HG03520 (cell line): ENCODE results near the gene GIGYF1.
"Not testable (repeated sequence)": the region's sequence is repeated elsewhere in the genome, so short reads cannot be mapped to it uniquely, and the experiment has no call there.

Experiments used
- ATAC-seq: cut with Tn5 transposase; IDR thresholded peaks from one replicate; pipeline ENCODE4 v1.9.1; 2021; ENCODE audit warnings: mild to moderate bottlenecking, moderate library complexity; ENCODE audit not compliant: unreplicated experiment

Gene GIGYF1

GRCh38 chr7:100694098-100694745 is at the start of gene GIGYF1:
TSS of gene GIGYF1 (minus strand) at chr7:100694250. CDS start at chr7:100688238, 6,012 bp downstream.
- peak; percentile 39 for ATAC-seq

GRCh38 chr7:100739934-100740333 is 45.9 kb upstream of the GIGYF1 start:
- no peak for ATAC-seq

DNA sequence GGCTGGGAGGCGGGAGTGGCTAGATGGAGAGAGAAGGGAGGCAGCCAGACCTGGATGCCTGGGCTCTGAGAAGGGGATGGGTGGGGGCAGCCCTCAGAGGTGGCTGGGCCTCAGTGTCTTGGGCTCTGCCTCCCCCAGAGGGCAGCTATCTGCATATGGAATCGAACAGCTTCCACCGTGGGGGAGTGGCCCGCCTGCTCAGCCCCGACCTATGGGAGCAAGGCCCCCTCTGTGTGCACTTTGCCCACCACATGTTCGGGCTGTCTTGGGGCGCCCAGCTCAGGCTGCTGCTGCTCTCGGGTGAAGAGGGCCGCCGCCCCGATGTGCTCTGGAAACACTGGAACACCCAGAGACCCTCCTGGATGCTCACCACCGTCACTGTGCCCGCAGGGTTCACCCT is 42.6 kb upstream of the GIGYF1 start:
- no peak for ATAC-seq

- ATAC-seq, result no peak
These were observed 41.7 kb upstream of the GIGYF1 start for GRCh38 chr7:100735730-100736129.

GRCh38 chr7:100731937-100732636 is 38.0 kb upstream of the GIGYF1 start:
- no peak for ATAC-seq

DNA sequence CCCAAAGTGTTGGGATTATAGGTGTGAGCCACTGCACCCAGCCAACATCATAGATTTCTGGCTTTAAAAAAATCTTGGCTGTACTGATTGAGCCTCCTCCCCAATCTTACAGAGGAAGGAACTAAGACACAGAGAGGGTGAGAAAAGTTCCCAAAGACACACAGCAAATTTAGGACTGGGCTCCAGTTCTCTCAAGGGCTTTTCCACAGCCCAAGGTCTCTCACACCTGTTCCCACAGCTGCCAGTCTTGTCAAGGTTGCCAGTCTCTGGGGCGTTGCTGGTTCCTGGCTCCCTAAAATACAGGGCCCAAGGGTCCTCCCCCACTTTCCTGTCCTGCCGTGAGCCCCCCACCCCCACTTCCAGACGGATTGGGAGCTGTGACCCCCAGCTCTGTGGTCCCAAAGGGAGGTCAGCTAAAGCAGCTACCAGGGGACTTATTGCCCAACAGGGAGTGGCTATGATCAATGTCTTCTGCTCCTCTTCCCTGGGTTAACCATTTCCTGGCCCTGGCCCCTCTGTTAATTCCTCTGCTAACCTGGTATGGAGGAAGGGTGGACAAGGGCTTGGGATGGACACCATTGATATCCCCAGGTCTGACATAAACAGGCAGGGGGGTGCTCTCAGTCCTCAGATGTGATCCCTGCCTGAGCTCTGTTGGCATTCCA is 36.2 kb upstream of the GIGYF1 start:
- no peak for ATAC-seq

DNA sequence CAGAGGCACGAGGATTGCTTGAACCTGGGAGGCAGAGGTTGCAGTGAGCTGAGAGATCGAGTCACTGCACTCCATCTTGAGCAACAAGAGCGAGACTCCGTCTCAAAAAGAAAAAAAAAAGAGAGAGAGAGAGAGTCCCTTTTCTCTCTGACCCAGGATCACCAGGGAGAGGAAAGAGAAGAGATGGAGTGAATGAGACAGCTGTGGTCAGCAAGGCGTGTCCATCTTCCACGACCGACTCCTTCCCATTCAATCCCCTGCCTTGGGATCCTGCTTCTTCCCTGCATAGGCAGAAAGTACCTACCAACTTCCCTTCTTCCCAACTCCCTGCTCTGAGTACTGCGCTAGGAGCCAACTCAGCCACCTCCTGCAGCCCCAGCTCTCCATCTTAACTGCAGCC is 34.1 kb upstream of the GIGYF1 start:
- no peak for ATAC-seq

DNA sequence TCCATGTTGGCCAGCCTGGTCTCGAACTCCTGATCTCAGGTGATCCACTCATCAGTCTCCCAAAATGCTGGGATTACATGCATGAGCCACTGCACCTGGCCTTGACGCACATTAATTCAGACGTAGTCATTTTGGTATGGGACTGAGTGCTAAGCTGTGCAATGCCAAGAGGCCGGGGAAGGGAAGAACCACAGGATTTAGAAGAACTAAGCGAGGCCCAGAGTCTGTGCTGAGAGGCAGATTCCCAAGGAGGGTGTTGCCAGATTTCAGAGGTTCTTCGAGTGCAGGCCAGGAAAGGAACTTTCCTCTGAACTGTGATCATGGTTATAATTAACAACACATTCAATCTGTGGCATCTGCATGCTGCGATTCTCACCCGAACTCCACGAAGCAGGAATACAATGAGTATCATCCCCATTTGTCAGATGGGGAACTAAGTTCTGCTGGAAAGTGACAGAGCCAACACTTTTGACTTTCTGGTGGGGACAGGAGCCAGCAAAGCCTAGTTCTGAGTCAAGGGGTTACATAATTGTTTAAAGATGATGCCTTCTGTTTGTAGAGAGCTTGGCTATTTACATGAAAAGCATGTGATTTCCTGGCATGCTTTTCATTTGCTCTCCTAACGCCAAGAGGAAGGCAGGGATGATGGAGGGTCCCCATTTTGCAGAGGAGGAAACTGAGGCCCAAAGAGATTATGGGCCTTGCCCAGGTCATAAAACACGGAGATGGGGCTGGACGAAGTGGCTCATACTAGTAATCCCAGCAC is 33.1 kb upstream of the GIGYF1 start:
- no peak for ATAC-seq

- not testable (repeated sequence) for ATAC-seq
These were observed 30.3 kb upstream of the GIGYF1 start for GRCh38 chr7:100724364-100724763.

GRCh38 chr7:100723732-100724275 is 29.8 kb upstream of the GIGYF1 start:
- ATAC-seq, result no peak

DNA sequence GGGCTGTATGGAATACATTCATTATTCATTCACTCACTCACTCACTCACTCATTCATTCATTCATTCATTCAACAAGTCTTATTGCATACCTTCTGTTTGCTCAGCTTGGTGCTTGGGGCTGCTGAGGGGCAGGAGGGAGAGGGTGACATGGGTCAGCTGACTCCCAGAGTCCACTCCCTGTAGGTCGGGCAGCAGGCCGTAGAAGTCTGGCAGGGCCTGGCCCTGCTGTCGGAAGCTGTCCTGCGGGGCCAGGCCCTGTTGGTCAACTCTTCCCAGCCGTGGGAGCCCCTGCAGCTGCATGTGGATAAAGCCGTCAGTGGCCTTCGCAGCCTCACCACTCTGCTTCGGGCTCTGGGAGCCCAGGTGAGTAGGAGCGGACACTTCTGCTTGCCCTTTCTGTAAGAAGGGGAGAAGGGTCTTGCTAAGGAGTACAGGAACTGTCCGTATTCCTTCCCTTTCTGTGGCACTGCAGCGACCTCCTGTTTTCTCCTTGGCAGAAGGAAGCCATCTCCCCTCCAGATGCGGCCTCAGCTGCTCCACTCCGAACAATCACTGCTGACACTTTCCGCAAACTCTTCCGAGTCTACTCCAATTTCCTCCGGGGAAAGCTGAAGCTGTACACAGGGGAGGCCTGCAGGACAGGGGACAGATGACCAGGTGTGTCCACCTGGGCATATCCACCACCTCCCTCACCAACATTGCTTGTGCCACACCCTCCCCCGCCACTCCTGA is 28.6 kb upstream of the GIGYF1 start:
- no peak for ATAC-seq

- ATAC-seq, result no peak
These were observed 27.4 kb upstream of the GIGYF1 start for GRCh38 chr7:100721505-100721812.

DNA sequence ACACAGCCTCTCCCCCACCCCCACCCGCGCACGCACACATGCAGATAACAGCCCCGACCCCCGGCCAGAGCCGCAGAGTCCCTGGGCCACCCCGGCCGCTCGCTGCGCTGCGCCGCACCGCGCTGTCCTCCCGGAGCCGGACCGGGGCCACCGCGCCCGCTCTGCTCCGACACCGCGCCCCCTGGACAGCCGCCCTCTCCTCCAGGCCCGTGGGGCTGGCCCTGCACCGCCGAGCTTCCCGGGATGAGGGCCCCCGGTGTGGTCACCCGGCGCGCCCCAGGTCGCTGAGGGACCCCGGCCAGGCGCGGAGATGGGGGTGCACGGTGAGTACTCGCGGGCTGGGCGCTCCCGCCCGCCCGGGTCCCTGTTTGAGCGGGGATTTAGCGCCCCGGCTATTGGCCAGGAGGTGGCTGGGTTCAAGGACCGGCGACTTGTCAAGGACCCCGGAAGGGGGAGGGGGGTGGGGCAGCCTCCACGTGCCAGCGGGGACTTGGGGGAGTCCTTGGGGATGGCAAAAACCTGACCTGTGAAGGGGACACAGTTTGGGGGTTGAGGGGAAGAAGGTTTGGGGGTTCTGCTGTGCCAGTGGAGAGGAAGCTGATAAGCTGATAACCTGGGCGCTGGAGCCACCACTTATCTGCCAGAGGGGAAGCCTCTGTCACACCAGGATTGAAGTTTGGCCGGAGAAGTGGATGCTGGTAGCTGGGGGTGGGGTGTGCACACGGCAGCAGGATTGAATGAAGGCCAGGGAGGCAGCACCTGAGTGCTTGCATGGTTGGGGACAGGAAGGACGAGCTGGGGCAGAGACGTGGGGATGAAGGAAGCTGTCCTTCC is 26.8 kb upstream of the GIGYF1 start:
- ATAC-seq, result no peak

GRCh38 chr7:100720279-100720670 is 26.2 kb upstream of the GIGYF1 start, which contains the start of gene EPO:
TSS of gene EPO (plus strand) at chr7:100720468. CDS start at chr7:100720981, 513 bp downstream.
- no peak for ATAC-seq

DNA sequence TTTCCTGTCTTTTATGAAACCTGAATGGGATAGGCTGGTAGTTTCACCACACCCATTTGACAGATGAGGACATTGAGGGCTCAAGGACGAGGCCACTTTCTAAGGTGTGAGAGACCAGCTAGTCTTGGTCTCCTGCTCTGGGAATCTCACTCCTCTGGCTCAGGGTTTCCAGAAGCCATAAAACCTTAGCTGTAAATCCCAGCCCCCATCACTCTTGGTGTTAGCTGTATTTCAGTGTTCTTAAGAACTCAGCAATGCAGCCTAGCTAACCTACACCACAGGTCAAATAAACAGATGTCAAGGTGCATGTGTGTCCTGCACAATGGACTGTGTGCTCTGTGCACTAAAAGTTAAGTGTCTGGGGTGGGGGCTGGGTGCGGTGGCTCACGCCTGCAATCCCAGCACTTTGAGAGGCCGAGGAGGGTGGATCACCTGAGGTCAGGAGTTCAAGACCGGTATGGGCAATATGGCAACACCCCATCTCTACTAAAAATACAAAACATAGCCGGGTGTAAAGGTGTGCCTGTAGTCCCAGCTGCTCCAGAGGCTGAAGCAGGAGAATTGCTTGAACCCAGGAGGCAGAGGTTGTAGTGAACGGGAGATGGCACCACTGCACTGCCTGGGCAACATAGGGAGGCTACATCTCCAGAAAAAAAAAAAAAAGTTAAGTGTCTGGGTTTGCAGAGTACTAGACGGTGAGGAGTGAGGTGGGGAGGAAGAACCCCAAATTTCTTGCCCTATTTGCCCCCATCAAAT is 25.7 kb upstream of the GIGYF1 start:
- no peak for ATAC-seq

DNA sequence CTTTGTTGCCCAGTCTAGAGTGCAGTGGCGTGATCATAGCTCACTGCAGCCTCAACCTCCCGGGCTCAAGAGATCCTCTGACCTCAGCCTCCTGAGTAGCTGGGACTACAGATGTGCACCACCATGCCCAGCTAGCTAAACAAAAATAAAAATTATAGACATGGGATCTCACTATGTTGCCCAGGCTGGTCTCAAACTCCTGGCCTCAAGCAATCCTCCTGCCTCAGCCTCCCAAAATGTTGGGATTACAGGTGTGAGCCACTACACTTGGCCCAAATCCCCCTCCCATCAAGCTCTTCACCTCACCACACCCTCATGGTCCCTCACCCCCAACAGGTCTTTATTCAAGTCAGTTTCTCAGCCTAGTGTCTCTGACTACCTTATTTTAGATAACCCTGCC is 23.0 kb upstream of the GIGYF1 start:
- not testable (repeated sequence) for ATAC-seq

DNA sequence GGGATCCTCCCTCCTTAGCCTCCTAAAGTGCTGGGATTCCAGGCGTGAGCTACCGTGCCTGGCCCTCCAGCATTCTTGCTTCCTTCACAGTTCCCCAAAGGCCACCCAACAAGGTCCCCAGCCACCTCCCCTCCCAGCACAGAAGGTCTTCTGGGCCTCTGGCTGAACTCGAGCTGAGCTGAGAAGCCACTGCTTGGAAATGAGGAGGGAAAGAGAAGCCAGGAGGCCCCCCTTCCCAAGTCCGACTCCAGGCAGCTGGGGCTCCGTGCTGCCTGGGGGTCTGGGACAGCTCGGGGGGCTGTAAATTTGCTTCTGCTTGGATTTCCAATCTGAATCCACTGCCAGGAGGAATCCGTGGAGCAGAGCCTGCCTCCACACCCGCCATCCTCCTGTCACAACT is 20.7 kb upstream of the GIGYF1 start:
- ATAC-seq, result no peak

- no peak for ATAC-seq
These were observed 17.3 kb upstream of the GIGYF1 start for GRCh38 chr7:100711369-100711768.

- no peak for ATAC-seq
These were observed 16.4 kb upstream of the GIGYF1 start for GRCh38 chr7:100710452-100710851.
